ENCODE results near the gene NDUFA7.
A peak's percentile ranks its signal among the peaks of the same experiment; 100 is the strongest.

DNA sequence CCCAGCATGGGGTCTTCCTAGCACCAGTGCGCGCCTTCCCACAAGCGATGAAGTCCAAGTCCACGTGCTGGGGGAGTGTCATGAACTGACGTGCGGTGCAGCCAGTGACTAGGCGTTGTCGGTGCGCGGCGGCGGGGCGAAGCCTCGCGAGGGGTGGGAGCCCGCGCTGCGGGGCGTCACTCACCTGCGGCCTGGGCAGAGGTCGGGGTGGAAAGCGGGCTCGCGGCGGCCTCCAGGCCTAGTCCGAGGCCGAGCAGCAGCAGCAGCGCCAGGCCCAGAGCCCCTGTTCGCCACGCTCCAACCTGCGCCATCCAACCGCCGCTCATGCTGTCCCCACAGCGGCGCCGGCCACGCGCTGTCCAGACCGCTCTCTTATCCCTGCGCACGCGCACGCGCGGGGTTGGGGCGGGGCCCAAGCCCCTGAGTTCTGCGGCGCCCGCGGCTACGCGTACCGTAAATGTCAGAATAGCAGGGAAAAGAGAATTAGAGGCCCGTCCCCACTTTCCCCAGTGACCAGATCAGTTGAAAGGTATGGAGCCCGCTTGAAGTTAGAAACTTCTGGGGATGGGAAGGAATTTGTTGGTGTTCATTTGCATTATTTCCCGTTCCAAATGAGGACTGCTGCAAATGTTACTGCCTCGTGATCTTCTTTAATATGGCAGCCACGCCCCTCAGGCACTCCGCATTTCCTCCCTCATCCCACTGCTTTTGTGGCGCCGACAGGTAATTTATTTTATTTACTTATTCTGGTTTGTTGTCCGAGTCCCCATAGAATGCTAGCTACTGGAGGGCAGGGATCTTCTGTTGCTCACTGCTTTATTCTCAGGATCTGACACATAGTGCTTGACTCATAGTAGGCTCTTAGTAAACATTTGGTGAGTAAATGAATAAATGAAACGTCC, 13.0 kb downstream of the NDUFA7 start, which contains the start of gene CD320:
- TF ChIP-seq POLR2AphosphoS5 (IDR thresholded peaks at IDR 0.05; ENCODE audit: low read depth, low read length) = peak; percentile 90
- peak; percentile 93 for TF ChIP-seq POLR2A (IDR thresholded peaks at IDR 0.05; ENCODE audit: low read depth, low read length)
- TF ChIP-seq PAX5 (IDR thresholded peaks at IDR 0.05; ENCODE audit: insufficient read depth, low read length, severe bottlenecking) = no peak
- no peak for TF ChIP-seq SPI1 (IDR thresholded peaks at IDR 0.05; ENCODE audit: low read depth, low read length)
